ENCODE results near the gene TET3. TPM values are rescaled to one million over a fixed set of nuclear protein-coding genes. Genes with fewer than 3 reads are reported as not detected.

Gene TET3
- total and polyA plus RNA-seq, 9 of the 15 experiments (the other 6 are each of a cell fraction or from before 2014, with no cell fraction given): 0.35 to 16.3 (median 5.5) TPM

GRCh38 chr2:74003494-74004211 lies 18.9 kb downstream of the TET3 start (continued):
- TF ChIP-seq, protein P1, sequence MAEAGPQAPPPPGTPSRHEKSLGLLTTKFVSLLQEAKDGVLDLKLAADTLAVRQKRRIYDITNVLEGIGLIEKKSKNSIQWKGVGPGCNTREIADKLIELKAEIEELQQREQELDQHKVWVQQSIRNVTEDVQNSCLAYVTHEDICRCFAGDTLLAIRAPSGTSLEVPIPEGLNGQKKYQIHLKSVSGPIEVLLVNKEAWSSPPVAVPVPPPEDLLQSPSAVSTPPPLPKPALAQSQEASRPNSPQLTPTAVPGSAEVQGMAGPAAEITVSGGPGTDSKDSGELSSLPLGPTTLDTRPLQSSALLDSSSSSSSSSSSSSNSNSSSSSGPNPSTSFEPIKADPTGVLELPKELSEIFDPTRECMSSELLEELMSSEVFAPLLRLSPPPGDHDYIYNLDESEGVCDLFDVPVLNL (CRISPR knock-in tag; IDR thresholded peaks at IDR 0.05; ENCODE audit: low read depth): no peak
- no peak for TF ChIP-seq ETS2 (tag; IDR thresholded peaks at IDR 0.05; ENCODE audit: borderline replicate concordance, poor library complexity, severe bottlenecking)
- TF ChIP-seq RBM15 (IDR thresholded peaks at IDR 0.05; ENCODE audit: insufficient read depth, low read length): no peak
- no peak for TF ChIP-seq GATAD2B (IDR thresholded peaks at IDR 0.05; ENCODE audit: borderline replicate concordance)
- TF ChIP-seq ZNF76 (CRISPR knock-in tag; IDR thresholded peaks at IDR 0.05; ENCODE audit: borderline replicate concordance): no peak
- TF ChIP-seq ZFP36 (IDR thresholded peaks at IDR 0.05; ENCODE audit: low read depth, low read length, partially characterized antibody): no peak
- TF ChIP-seq FUS (optimal IDR thresholded peaks at IDR 0.05; ENCODE audit: low read depth, low read length): no peak
- TF ChIP-seq ID3 (CRISPR knock-in tag; IDR thresholded peaks at IDR 0.05): no peak
- TF ChIP-seq ID3 (tag; IDR thresholded peaks at IDR 0.05): no peak
- TF ChIP-seq, protein P2, sequence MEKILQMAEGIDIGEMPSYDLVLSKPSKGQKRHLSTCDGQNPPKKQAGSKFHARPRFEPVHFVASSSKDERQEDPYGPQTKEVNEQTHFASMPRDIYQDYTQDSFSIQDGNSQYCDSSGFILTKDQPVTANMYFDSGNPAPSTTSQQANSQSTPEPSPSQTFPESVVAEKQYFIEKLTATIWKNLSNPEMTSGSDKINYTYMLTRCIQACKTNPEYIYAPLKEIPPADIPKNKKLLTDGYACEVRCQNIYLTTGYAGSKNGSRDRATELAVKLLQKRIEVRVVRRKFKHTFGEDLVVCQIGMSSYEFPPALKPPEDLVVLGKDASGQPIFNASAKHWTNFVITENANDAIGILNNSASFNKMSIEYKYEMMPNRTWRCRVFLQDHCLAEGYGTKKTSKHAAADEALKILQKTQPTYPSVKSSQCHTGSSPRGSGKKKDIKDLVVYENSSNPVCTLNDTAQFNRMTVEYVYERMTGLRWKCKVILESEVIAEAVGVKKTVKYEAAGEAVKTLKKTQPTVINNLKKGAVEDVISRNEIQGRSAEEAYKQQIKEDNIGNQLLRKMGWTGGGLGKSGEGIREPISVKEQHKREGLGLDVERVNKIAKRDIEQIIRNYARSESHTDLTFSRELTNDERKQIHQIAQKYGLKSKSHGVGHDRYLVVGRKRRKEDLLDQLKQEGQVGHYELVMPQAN (IDR thresholded peaks at IDR 0.05; ENCODE audit: borderline replicate concordance): no peak
- TF ChIP-seq EZH2 (IDR thresholded peaks at IDR 0.05; ENCODE audit: borderline replicate concordance, low read depth, low read length): no peak
- TF ChIP-seq ZNF785 (CRISPR knock-in tag; IDR thresholded peaks at IDR 0.05): no peak
- TF ChIP-seq MXI1 (IDR thresholded peaks at IDR 0.05; ENCODE audit: low read depth, low read length): no peak
- peak; percentile 58; the same call in 1 of the 2 replicates for TF ChIP-seq EGR1 (conservative IDR thresholded peaks at IDR 0.05)
- TF ChIP-seq, protein P3, sequence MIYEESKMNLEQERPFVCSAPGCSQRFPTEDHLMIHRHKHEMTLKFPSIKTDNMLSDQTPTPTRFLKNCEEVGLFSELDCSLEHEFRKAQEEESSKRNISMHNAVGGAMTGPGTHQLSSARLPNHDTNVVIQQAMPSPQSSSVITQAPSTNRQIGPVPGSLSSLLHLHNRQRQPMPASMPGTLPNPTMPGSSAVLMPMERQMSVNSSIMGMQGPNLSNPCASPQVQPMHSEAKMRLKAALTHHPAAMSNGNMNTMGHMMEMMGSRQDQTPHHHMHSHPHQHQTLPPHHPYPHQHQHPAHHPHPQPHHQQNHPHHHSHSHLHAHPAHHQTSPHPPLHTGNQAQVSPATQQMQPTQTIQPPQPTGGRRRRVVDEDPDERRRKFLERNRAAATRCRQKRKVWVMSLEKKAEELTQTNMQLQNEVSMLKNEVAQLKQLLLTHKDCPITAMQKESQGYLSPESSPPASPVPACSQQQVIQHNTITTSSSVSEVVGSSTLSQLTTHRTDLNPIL (CRISPR knock-in tag; IDR thresholded peaks at IDR 0.05): no peak
- TF ChIP-seq NCOR1 (IDR thresholded peaks at IDR 0.05): 0 out of 2 replicates have a peak, but pooled peaks have one; percentile 22
- TF ChIP-seq, protein P4, sequence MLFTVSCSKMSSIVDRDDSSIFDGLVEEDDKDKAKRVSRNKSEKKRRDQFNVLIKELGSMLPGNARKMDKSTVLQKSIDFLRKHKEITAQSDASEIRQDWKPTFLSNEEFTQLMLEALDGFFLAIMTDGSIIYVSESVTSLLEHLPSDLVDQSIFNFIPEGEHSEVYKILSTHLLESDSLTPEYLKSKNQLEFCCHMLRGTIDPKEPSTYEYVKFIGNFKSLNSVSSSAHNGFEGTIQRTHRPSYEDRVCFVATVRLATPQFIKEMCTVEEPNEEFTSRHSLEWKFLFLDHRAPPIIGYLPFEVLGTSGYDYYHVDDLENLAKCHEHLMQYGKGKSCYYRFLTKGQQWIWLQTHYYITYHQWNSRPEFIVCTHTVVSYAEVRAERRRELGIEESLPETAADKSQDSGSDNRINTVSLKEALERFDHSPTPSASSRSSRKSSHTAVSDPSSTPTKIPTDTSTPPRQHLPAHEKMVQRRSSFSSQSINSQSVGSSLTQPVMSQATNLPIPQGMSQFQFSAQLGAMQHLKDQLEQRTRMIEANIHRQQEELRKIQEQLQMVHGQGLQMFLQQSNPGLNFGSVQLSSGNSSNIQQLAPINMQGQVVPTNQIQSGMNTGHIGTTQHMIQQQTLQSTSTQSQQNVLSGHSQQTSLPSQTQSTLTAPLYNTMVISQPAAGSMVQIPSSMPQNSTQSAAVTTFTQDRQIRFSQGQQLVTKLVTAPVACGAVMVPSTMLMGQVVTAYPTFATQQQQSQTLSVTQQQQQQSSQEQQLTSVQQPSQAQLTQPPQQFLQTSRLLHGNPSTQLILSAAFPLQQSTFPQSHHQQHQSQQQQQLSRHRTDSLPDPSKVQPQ (CRISPR knock-in tag; IDR thresholded peaks at IDR 0.05; ENCODE audit: borderline replicate concordance): no peak
- TF ChIP-seq CEBPB (tag; IDR thresholded peaks at IDR 0.05): no peak
- no peak for TF ChIP-seq ZNF146 (CRISPR knock-in tag; IDR thresholded peaks at IDR 0.05; ENCODE audit: unreplicated experiment)
- TF ChIP-seq SIX5 (IDR thresholded peaks at IDR 0.05; ENCODE audit: borderline replicate concordance in 1 of 2, insufficient read depth in 1 of 2, low read depth in 1 of 2, low read length in 2 of 2): no peak

Measured in K562 (cell line).